ENCODE data around the gene TRIML1. TPM values are rescaled to one million over a fixed set of nuclear protein-coding genes. Genes with fewer than 3 reads are reported as not detected.
"Not testable (repeated sequence)": the region's sequence is repeated elsewhere in the genome, so short reads cannot be mapped to it uniquely, and the experiment has no call there.

TRIML1 gene
- total RNA-seq, 8 experiments from 2014 or later: 0.13 to 0.62 (median 0.52) TPM; not detected in 5

GRCh38 chr4:188127214-188127874 lies 11.9 kb upstream of the TRIML1 start:
- ATAC-seq (replicated peaks in 6 of 8): peak in 7 of 8 experiments; percentile 45 to 100 (median 99)
- no peaks in the 10 kb centered on the region for H3K4me1 ChIP-seq (replicated peaks in 1 of 2)
- in situ Hi-C loops (cut with MboI; ENCODE audit: low pct_unique_long_range_greater_than_20kb in 2 of 9, low sequenced_read_pairs in 9 of 9, unreplicated experiment in 9 of 9): no loop called here
- no peak overlapping the region for H3K4me3 ChIP-seq
- 6 to 100% (median 68%) methylated on average over 1 to 5 of the region's 5 CpGs; no CpG with 5 or more reads in 2 of the 10 experiments for WGBS, 10 experiments
- no peak overlapping the region for H3K27ac ChIP-seq

- no peak overlapping the region for H3K4me3 ChIP-seq
- in situ Hi-C loops (cut with MboI; ENCODE audit: low pct_unique_long_range_greater_than_20kb in 2 of 9, low sequenced_read_pairs in 9 of 9, unreplicated experiment in 9 of 9): no loop called here
- WGBS, 10 experiments: 14 to 93% (median 80%) methylated on average over 1 to 4 of the region's 4 CpGs; no CpG with 5 or more reads in 2 of the 10 experiments
- ATAC-seq (replicated peaks in 6 of 8): no peak
- H3K4me1 ChIP-seq (replicated peaks in 1 of 2): no peaks in the 10 kb centered on the region
- H3K27ac ChIP-seq: no peak overlapping the region
Observed at GRCh38 chr4:188130355-188130754, 8.9 kb upstream of the TRIML1 start.

GRCh38 chr4:188132232-188132631 lies 7.0 kb upstream of the TRIML1 start:
- 0 to 100% (median 83%) methylated on average over 1 to 4 of the region's 5 CpGs; no CpG with 5 or more reads in 1 of the 10 experiments for WGBS, 10 experiments
- in situ Hi-C loops (cut with MboI; ENCODE audit: low pct_unique_long_range_greater_than_20kb in 2 of 9, low sequenced_read_pairs in 9 of 9, unreplicated experiment in 9 of 9): no loop called here
- ATAC-seq (replicated peaks in 6 of 8): no peak

DNA sequence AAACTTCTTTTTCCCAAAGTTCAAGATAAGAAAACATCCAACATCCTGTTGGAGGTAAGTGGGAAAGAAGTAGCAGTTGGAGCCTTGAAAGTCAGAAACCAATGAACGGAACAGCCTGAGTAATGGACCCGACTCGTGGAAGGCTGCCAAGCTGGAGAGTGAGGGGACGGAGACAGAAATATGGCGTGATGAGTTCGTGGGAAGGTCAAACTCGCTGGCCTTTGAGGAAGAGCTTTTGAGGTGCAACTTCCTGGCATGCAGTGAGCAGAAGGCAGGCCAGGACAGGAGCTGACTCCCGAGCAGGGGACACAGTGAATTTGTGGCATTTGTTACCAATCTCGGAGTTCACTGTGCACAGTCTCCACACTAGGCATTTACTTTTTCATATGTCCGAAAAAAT lies 1.0 kb upstream of the TRIML1 start:
- ATAC-seq (replicated peaks in 6 of 8): no peak
- H3K4me1 ChIP-seq (replicated peaks in 1 of 2): no peaks in the 10 kb centered on the region
- H3K27ac ChIP-seq: no peak overlapping the region
- WGBS, 10 experiments: 27 to 100% (median 83%) methylated on average over 2 to 10 of the region's 10 CpGs; no CpG with 5 or more reads in 2 of the 10 experiments
- H3K4me3 ChIP-seq: no peak overlapping the region
- in situ Hi-C loops (cut with MboI; ENCODE audit: low pct_unique_long_range_greater_than_20kb in 2 of 9, low sequenced_read_pairs in 9 of 9, unreplicated experiment in 9 of 9): no loop called here

More at GRCh38 chr4:188132232-188132631, 7.0 kb upstream of the TRIML1 start:
- H3K4me3 ChIP-seq: no peak overlapping the region
- no peaks in the 10 kb centered on the region for H3K4me1 ChIP-seq (replicated peaks in 1 of 2)
- H3K27ac ChIP-seq: no peak overlapping the region

- no peak for ATAC-seq (replicated peaks in 6 of 8)
- H3K4me1 ChIP-seq (replicated peaks in 1 of 2): no peaks in the 10 kb centered on the region
- WGBS, 10 experiments: 0 to 100% (median 65%) methylated on average over 1 to 9 of the region's 19 CpGs; no CpG with 5 or more reads in 4 of the 10 experiments
- no peak overlapping the region for H3K27ac ChIP-seq
- in situ Hi-C loops (cut with MboI; ENCODE audit: low pct_unique_long_range_greater_than_20kb in 2 of 9, low sequenced_read_pairs in 9 of 9, unreplicated experiment in 9 of 9): no loop called here
- H3K4me3 ChIP-seq: no peak overlapping the region
Observed at GRCh38 chr4:188139671-188140070, 430 bp downstream of the TRIML1 start.

DNA sequence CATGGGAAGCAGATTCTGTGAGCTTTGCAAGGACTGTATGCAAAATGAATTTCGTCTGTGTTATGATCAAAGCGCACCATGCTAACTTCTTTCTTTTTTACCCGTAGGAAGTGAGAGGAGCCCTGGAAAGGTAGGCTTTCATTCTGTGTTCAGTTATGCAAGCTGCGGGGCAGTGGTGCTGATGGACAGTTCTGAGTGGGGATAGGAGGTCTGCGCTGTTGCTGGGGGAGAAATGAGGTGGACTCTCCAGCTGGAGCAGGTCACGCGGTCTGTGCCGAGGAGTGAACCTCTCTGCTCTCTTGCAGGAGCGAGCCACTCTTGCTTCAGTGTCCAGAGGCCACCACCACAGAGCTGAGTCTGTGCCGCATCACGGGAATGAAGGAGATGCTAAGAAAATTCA lies 4.5 kb downstream of the TRIML1 start:
- ATAC-seq (replicated peaks in 6 of 8): no peak
- no peak overlapping the region for H3K4me3 ChIP-seq
- H3K4me1 ChIP-seq (replicated peaks in 1 of 2): no peaks in the 10 kb centered on the region
- in situ Hi-C loops (cut with MboI; ENCODE audit: low pct_unique_long_range_greater_than_20kb in 2 of 9, low sequenced_read_pairs in 9 of 9, unreplicated experiment in 9 of 9): no loop called here
- 40 to 87% (median 58%) methylated on average over 1 to 6 of the region's 11 CpGs; no CpG with 5 or more reads in 3 of the 10 experiments for WGBS, 10 experiments
- no peak overlapping the region for H3K27ac ChIP-seq

DNA sequence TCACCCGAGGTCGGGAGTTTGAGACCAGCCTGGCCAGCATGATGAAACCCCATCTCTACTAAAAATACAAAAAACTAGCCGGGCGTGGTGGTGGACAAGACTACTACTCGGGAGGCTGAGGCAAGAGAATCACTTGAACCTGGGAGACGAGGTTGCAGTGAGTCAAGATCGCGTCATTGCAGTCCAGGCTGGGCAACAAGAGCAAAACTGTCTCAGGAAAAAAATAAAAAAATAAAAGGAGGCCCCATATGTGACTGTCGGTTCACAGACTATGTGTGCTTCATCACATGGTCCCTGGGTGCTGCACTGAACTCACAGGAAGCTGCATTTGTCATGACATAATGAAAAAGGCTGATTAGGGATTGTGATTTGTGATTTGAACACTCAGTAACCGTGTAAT lies 6.4 kb downstream of the TRIML1 start:
- H3K27ac ChIP-seq: no peak overlapping the region
- ATAC-seq (replicated peaks in 6 of 8): no peak
- no peak overlapping the region for H3K4me3 ChIP-seq
- WGBS, 10 experiments: 15 to 100% (median 84%) methylated on average over 1 to 9 of the region's 10 CpGs; no CpG with 5 or more reads in 1 of the 10 experiments
- in situ Hi-C loops (cut with MboI; ENCODE audit: low pct_unique_long_range_greater_than_20kb in 2 of 9, low sequenced_read_pairs in 9 of 9, unreplicated experiment in 9 of 9): no loop called here
- no peaks in the 10 kb centered on the region for H3K4me1 ChIP-seq (replicated peaks in 1 of 2)

DNA sequence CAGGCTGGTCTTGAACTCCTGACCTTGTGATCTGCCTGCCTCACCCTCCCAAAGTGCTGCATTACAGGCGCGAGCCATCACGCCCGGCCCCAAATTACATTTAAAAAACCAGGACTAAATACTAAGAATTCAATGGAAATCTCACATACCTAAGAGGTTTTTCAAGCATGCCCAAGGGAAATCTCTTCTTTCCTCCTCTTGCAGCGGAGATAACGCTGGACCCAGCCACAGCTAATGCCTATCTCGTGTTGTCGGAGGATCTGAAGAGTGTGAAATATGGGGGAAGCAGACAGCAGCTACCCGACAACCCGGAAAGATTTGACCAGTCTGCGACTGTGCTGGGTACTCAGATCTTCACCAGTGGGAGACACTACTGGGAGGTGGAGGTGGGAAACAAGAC lies 7.4 kb downstream of the TRIML1 start:
- ATAC-seq (replicated peaks in 6 of 8): no peak
- H3K4me3 ChIP-seq: no peak overlapping the region
- in situ Hi-C loops (cut with MboI; ENCODE audit: low pct_unique_long_range_greater_than_20kb in 2 of 9, low sequenced_read_pairs in 9 of 9, unreplicated experiment in 9 of 9): no loop called here
- WGBS, 10 experiments: 60 to 100% (median 89%) methylated on average over 1 to 7 of the region's 11 CpGs; no CpG with 5 or more reads in 3 of the 10 experiments
- no peak overlapping the region for H3K27ac ChIP-seq
- no peaks in the 10 kb centered on the region for H3K4me1 ChIP-seq (replicated peaks in 1 of 2)

- no peak overlapping the region for H3K4me3 ChIP-seq
- in situ Hi-C loops (cut with MboI; ENCODE audit: low pct_unique_long_range_greater_than_20kb in 2 of 9, low sequenced_read_pairs in 9 of 9, unreplicated experiment in 9 of 9): no loop called here
- H3K27ac ChIP-seq: no peak overlapping the region
- WGBS, 10 experiments: 27 to 100% (median 76%) methylated on average over 1 to 3 of the region's 11 CpGs; no CpG with 5 or more reads in 5 of the 10 experiments
- no peak for ATAC-seq (replicated peaks in 6 of 8)
- H3K4me1 ChIP-seq (replicated peaks in 1 of 2): no peaks in the 10 kb centered on the region
Observed at GRCh38 chr4:188147176-188147575, 7.9 kb downstream of the TRIML1 start.

- no peak for ATAC-seq (replicated peaks in 6 of 8)
- in situ Hi-C loops (cut with MboI; ENCODE audit: low pct_unique_long_range_greater_than_20kb in 2 of 9, low sequenced_read_pairs in 9 of 9, unreplicated experiment in 9 of 9): no loop called here
- Histone ChIP-seq H3K4me3 (no peak overlapping the region), H3K4me1 (replicated peaks in 1 of 2) (no peaks in the 10 kb centered on the region), H3K27ac (no peak overlapping the region)
- WGBS, 10 experiments: 12 to 100% (median 80%) methylated on average over 1 to 5 of the region's 6 CpGs; no CpG with 5 or more reads in 1 of the 10 experiments
Observed at GRCh38 chr4:188147776-188148175, 8.5 kb downstream of the TRIML1 start.

GRCh38 chr4:188154668-188155405 lies 15.6 kb downstream of the TRIML1 start:
- no peak for ATAC-seq (replicated peaks in 6 of 8)
- Histone ChIP-seq H3K4me1 (replicated peaks in 1 of 2) (no peaks in the 10 kb centered on the region), H3K4me3 (no peak overlapping the region), H3K27ac (no peak overlapping the region)
- 43 to 100% (median 93%) methylated on average over 3 to 7 of the region's 11 CpGs for WGBS, 10 experiments
- in situ Hi-C loops (cut with MboI; ENCODE audit: low pct_unique_long_range_greater_than_20kb in 2 of 9, low sequenced_read_pairs in 9 of 9, unreplicated experiment in 9 of 9): no loop called here

- ATAC-seq (replicated peaks in 6 of 8): no peak
- in situ Hi-C loops (cut with MboI; ENCODE audit: low pct_unique_long_range_greater_than_20kb in 2 of 9, low sequenced_read_pairs in 9 of 9, unreplicated experiment in 9 of 9): no loop called here
- 0 to 93% (median 90%) methylated on average over 1 to 6 of the region's 10 CpGs; no CpG with 5 or more reads in 7 of the 10 experiments for WGBS, 10 experiments
- H3K4me1 ChIP-seq (replicated peaks in 1 of 2): no peaks in the 10 kb centered on the region
- H3K27ac ChIP-seq: no peak overlapping the region
- H3K4me3 ChIP-seq: no peak overlapping the region
Observed at GRCh38 chr4:188158336-188158735, 19.1 kb downstream of the TRIML1 start.

- H3K27ac ChIP-seq; H3K4me1 ChIP-seq (replicated peaks in 1 of 2); H3K4me3 ChIP-seq; in situ Hi-C loops (cut with MboI; ENCODE audit: low pct_unique_long_range_greater_than_20kb in 2 of 9, low sequenced_read_pairs in 9 of 9, unreplicated experiment in 9 of 9); ATAC-seq (replicated peaks in 6 of 8): not testable (repeated sequence)
- WGBS, 10 experiments: 30 to 92% (median 79%) methylated on average over 2 to 11 of the region's 40 CpGs; no CpG with 5 or more reads in 6 of the 10 experiments
Observed at GRCh38 chr4:188159513-188160226, 20.4 kb downstream of the TRIML1 start.
